ENCODE results near the gene WNT6.
"Not testable (repeated sequence)": the region's sequence is repeated elsewhere in the genome, so short reads cannot be mapped to it uniquely, and the experiment has no call there.

WNT6 gene

GRCh38 chr2:218833023-218833609 lies 26.5 kb upstream of the WNT6 start:
- no peak for TF ChIP-seq JUND (IDR thresholded peaks at IDR 0.05; ENCODE audit: low read depth)
- peak in 1 of 2 experiments; percentile 8 for DNase-seq (ENCODE audit: low read depth in 1 of 2, low spot score in 1 of 2)
- in situ Hi-C loops (cut with HindIII; ENCODE audit: low pct_unique_long_range_greater_than_20kb, low sequenced_read_pairs): no loop called here

DNA sequence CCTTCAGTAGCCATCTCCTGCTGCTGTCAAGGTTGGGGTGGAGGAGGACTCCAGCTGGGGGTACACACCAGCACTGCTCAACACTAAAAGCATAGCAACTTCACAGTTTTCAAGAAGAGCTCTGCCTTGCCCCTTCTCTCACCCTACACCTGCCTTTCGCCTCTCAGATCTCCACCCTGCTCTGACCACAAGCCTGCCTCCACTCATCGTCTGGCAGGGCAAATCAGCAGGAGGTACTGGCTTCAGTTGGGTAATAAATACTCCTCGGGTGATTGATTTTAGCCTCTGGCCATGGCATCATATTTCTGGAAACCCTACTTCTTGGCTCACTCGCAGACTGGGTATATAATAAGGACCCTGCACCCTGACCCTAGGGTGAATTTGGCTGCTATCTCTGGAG lies 24.9 kb upstream of the WNT6 start:
- in situ Hi-C loops (cut with HindIII; ENCODE audit: low pct_unique_long_range_greater_than_20kb, low sequenced_read_pairs): no loop called here
- DNase-seq (ENCODE audit: low read depth in 1 of 2, low spot score in 1 of 2): no peak
- TF ChIP-seq JUND (IDR thresholded peaks at IDR 0.05; ENCODE audit: low read depth): no peak

- in situ Hi-C loops (cut with HindIII; ENCODE audit: low pct_unique_long_range_greater_than_20kb, low sequenced_read_pairs): no loop called here
- no peak for DNase-seq (ENCODE audit: low read depth in 1 of 2, low spot score in 1 of 2)
Measured at GRCh38 chr2:218837495-218837894, 22.1 kb upstream of the WNT6 start.

GRCh38 chr2:218839430-218839829 lies 20.2 kb upstream of the WNT6 start:
- in situ Hi-C loops (cut with HindIII; ENCODE audit: low pct_unique_long_range_greater_than_20kb, low sequenced_read_pairs): no loop called here
- DNase-seq (ENCODE audit: low read depth in 1 of 2, low spot score in 1 of 2): no peak
- TF ChIP-seq JUND (IDR thresholded peaks at IDR 0.05; ENCODE audit: low read depth): no peak

More at GRCh38 chr2:218837495-218837894, 22.1 kb upstream of the WNT6 start:
- no peak for TF ChIP-seq JUND (IDR thresholded peaks at IDR 0.05; ENCODE audit: low read depth)

DNA sequence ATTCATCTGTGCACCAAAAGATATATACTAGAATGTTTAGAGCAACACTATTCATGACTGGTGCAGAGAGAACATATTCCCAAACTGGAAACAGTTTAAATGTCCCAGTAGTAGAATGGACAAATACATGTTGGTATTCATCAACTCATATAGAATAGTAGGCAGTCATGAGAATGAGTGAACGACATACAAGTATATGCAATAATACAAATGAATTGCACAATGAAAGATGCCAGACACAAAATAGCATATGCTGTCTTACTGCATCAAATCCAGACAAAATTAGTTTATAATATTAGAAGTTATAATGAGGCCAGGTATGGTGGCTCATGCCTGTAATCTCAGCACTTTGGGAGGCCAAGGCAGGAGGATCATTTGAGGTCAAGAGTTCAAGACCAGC lies 19.7 kb upstream of the WNT6 start:
- no peak for TF ChIP-seq JUND (IDR thresholded peaks at IDR 0.05; ENCODE audit: low read depth)
- in situ Hi-C loops (cut with HindIII; ENCODE audit: low pct_unique_long_range_greater_than_20kb, low sequenced_read_pairs): no loop called here
- DNase-seq (ENCODE audit: low read depth in 1 of 2, low spot score in 1 of 2): no peak

DNA sequence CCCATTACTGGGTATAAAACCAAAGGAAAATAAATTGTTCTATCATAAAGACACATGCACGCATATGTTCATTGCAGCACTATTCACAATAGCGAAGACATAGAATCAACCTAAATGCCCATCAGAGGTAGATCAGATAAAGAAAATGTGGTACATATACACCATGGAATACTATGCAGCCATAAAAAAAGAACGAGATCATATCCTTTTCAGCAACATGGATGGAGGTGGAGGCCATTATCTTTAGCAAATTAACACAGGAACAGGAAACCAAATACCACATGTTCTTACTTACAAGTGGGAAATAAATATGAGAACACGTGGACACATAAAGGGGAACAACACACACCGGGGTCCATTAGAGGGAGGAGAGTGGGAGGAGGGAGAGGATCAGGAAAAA lies 15.3 kb upstream of the WNT6 start:
- DNase-seq (ENCODE audit: low read depth in 1 of 2, low spot score in 1 of 2); in situ Hi-C loops (cut with HindIII; ENCODE audit: low pct_unique_long_range_greater_than_20kb, low sequenced_read_pairs): not testable (repeated sequence)

- DNase-seq (ENCODE audit: low read depth in 1 of 2, low spot score in 1 of 2); in situ Hi-C loops (cut with HindIII; ENCODE audit: low pct_unique_long_range_greater_than_20kb, low sequenced_read_pairs): not testable (repeated sequence)
Measured at GRCh38 chr2:218846963-218847362, 12.6 kb upstream of the WNT6 start.

DNA sequence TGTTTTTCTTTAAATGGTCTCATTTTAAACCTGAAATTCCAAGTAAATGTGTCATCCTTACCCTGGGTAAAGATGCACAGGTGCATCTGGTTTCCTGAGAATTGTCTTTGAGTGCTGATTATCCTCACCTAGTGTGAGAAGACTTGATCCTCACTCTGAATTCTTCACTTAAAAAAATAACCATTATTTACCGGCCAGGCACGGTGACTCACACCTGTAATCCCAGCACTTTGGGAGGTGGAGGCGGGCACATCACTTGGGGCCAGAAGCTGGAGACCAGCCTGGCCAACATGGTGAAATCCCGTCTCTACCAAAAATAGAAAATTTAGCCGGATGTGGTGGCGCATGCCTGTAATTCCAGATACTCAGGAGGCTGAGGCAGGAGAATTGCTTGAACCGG lies 9.9 kb upstream of the WNT6 start:
- no peak for TF ChIP-seq JUND (IDR thresholded peaks at IDR 0.05; ENCODE audit: low read depth)
- DNase-seq (ENCODE audit: low read depth in 1 of 2, low spot score in 1 of 2): no peak
- in situ Hi-C loops (cut with HindIII; ENCODE audit: low pct_unique_long_range_greater_than_20kb, low sequenced_read_pairs): no loop called here

- in situ Hi-C loops (cut with HindIII; ENCODE audit: low pct_unique_long_range_greater_than_20kb, low sequenced_read_pairs): no loop called here
- TF ChIP-seq JUND (IDR thresholded peaks at IDR 0.05; ENCODE audit: low read depth): no peak
- no peak for DNase-seq (ENCODE audit: low read depth in 1 of 2, low spot score in 1 of 2)
Measured at GRCh38 chr2:218850796-218851195, 8.8 kb upstream of the WNT6 start.

- no peak for TF ChIP-seq JUND (IDR thresholded peaks at IDR 0.05; ENCODE audit: low read depth)
- in situ Hi-C loops (cut with HindIII; ENCODE audit: low pct_unique_long_range_greater_than_20kb, low sequenced_read_pairs): no loop called here
- no peak for DNase-seq (ENCODE audit: low read depth in 1 of 2, low spot score in 1 of 2)
Measured at GRCh38 chr2:218851286-218851685, 8.3 kb upstream of the WNT6 start.

DNA sequence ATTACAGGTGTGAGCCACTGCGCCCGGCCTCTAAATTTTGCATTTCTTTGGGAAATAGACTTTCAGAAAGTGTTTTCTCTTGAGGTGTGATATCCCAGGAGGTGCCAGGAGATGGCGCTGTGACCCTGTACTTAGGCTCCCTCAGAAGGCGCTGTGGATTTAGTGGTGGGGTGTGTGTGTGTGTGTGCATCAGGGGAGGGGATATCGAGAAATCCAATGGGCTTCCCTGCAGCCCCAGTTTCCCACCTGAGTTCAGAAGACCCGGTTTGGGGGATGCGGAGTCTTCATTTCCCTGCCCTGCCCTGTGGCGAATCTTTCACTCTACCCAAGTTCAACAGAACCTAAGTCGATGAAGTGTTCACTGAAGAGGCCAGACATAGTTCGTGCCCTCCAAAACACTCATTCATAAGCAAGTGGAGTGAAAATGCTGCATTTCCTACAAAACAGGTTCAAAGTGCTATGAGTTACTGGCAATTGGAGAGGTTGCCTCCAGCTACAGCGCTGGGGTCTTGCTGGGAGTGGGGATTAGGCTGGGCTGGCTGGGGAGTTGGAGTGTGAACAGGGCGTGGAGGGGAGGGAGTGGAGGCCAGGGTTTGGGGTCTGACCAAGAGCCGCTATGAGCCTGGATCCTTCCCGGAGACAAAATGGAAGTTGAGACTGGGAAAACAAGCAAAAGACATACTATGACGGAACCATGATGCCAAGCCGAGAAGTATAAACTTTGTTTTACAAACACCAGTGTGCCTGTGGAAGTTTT lies 6.5 kb upstream of the WNT6 start:
- in situ Hi-C loops (cut with HindIII; ENCODE audit: low pct_unique_long_range_greater_than_20kb, low sequenced_read_pairs): no loop called here
- DNase-seq (ENCODE audit: low read depth in 1 of 2, low spot score in 1 of 2): peak in 1 of 2 experiments; percentile 59
- TF ChIP-seq JUND (IDR thresholded peaks at IDR 0.05; ENCODE audit: low read depth): no peak

DNA sequence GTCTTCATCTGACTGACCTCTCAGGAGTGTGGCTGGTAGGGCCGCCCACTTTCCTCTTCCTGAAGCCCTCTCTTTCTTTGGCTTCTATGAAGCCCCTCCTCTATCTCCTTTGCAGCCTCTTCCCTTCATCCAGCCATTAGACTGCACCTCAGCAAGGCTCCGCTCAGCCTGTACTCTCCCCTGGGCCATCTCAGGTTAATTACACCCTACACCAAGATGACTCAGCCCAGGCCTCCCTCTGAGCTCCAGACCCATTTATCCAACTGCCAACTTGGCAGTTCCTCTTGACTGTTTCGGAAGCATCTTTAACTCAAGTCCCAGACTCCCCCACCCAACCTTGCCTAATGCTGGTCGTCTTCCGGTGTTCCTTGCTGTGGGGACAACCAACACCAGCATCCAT lies 5.8 kb upstream of the WNT6 start:
- in situ Hi-C loops (cut with HindIII; ENCODE audit: low pct_unique_long_range_greater_than_20kb, low sequenced_read_pairs): no loop called here
- no peak for TF ChIP-seq JUND (IDR thresholded peaks at IDR 0.05; ENCODE audit: low read depth)

DNA sequence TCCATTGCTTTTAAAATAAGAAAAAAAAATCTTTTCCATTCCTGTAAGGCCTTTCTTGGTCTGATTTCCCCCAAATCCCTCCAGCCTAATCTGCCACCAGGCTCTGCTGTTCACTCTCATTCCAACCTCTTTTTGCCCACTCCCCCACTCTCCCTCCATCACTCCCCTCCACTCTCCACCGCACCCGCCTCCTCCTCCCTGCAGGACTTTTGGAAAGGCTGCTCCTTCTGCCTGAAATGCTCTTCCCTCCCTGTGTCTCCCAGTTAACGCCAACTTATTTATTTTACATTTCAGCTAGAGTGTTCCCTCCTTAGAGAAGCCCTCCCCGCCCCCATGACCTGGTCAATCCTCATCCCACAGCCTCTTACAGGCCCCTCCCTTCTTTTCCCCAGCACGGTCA lies 4.7 kb upstream of the WNT6 start:
- in situ Hi-C loops (cut with HindIII; ENCODE audit: low pct_unique_long_range_greater_than_20kb, low sequenced_read_pairs): no loop called here
- DNase-seq (ENCODE audit: low read depth in 1 of 2, low spot score in 1 of 2): no peak
- TF ChIP-seq JUND (IDR thresholded peaks at IDR 0.05; ENCODE audit: low read depth): no peak

More for the DNA sequence above, 5.8 kb upstream of the WNT6 start:
- no peak for DNase-seq (ENCODE audit: low read depth in 1 of 2, low spot score in 1 of 2)

All from T47D (cell line).